Mesenchymal stem cell (in vitro differentiated cells and primary cell): Measurements from ENCODE around the gene IGFL1.

Experiments
- DNase-seq: peaks from one replicate; pipeline ENCODE4 v3.0.0-alpha.2; 2013
- H2AFZ ChIP-seq: one replicate; pipeline ENCODE4 v1.6.1; 2013; ENCODE audit warnings: low read depth, mild to moderate bottlenecking, control low read depth, inconsistent platforms, low read length, moderate library complexity
- H2AK5ac ChIP-seq: 2 replicates; pipeline ENCODE4 v1.6.1; 2013; ENCODE audit warnings: low read length, moderate library complexity, mild to moderate bottlenecking, inconsistent platforms; ENCODE audit not compliant: severe bottlenecking
- H2BK120ac ChIP-seq: one replicate; pipeline ENCODE4 v1.6.1; 2013; ENCODE audit warnings: low read depth, mild to moderate bottlenecking, inconsistent platforms, low read length, moderate library complexity
- H2BK12ac ChIP-seq, 2 experiments: one replicate each; pipeline ENCODE4 v1.6.1; 2013; ENCODE audit warnings: inconsistent platforms in 2 of 2, low read length in 2 of 2, mild to moderate bottlenecking in 2 of 2, moderate library complexity in 2 of 2, control low read depth in 1 of 2
- H2BK15ac ChIP-seq: one replicate; pipeline ENCODE4 v1.6.1; 2013; ENCODE audit warnings: mild to moderate bottlenecking, low read depth, inconsistent platforms; ENCODE audit not compliant: poor library complexity, severe bottlenecking
- H2BK5ac ChIP-seq: 2 replicates; pipeline ENCODE4 v1.6.1; 2013; ENCODE audit warnings: low read depth, mild to moderate bottlenecking, low read length, control low read depth, inconsistent platforms; ENCODE audit not compliant: poor library complexity, severe bottlenecking
- H3K14ac ChIP-seq, 2 experiments: one replicate each; pipeline ENCODE4 v1.6.1; 2013; ENCODE audit warnings: inconsistent platforms in 2 of 2, low read length in 2 of 2, control low read depth in 1 of 2, mild to moderate bottlenecking in 1 of 2, moderate library complexity in 1 of 2
- H3K18ac ChIP-seq, 2 experiments: one replicate each; pipeline ENCODE4 v1.6.1; 2013; ENCODE audit warnings: inconsistent platforms in 2 of 2, low read length in 2 of 2, control low read depth in 1 of 2, low read depth in 1 of 2, mild to moderate bottlenecking in 1 of 2
- H3K23ac ChIP-seq, 2 experiments: one replicate each; pipeline ENCODE4 v1.6.1; 2013; ENCODE audit warnings: inconsistent platforms in 2 of 2, low read length in 2 of 2, mild to moderate bottlenecking in 2 of 2, moderate library complexity in 2 of 2, control low read depth in 1 of 2
- H3K27ac ChIP-seq: 2 replicates; pipeline ENCODE4 v1.5.1; 2013; ENCODE audit warnings: mild to moderate bottlenecking, moderate library complexity, low read length, control low read depth, inconsistent platforms; ENCODE audit not compliant: poor library complexity, severe bottlenecking
- H3K27me3 ChIP-seq, 2 experiments: 2 replicates each; pipeline versions ENCODE4 v1.6.1 to v1.7.0; 2013; ENCODE audit warnings: low read length in 2 of 2, mild to moderate bottlenecking in 2 of 2, moderate library complexity in 2 of 2, control low read depth in 1 of 2, inconsistent platforms in 1 of 2; ENCODE audit not compliant: control insufficient read depth in 1 of 2, insufficient read depth in 1 of 2
- H3K36me3 ChIP-seq, 2 experiments: 2 replicates each; pipeline versions ENCODE4 v1.6.1 to v1.7.0; 2013; ENCODE audit warnings: low read length in 2 of 2, control low read depth in 1 of 2, inconsistent platforms in 1 of 2, low read depth in 1 of 2, mild to moderate bottlenecking in 1 of 2; ENCODE audit not compliant: insufficient read depth in 2 of 2, control insufficient read depth in 1 of 2
- H3K4ac ChIP-seq, 2 experiments: one replicate each; pipeline ENCODE4 v1.6.1; 2013; ENCODE audit warnings: inconsistent platforms in 2 of 2, low read length in 2 of 2, mild to moderate bottlenecking in 2 of 2, moderate library complexity in 2 of 2, control low read depth in 1 of 2, low read depth in 1 of 2
- H3K4me1 ChIP-seq: 2 replicates; pipeline ENCODE4 v1.6.1; 2013; ENCODE audit warnings: low read depth, low read length, control low read depth; ENCODE audit not compliant: control insufficient read depth, insufficient read depth
- H3K4me2 ChIP-seq: 2 replicates; pipeline ENCODE4 v1.6.1; 2013; ENCODE audit warnings: low read length, mild to moderate bottlenecking, inconsistent platforms; ENCODE audit not compliant: poor library complexity, severe bottlenecking
- H3K4me3 ChIP-seq, 2 experiments: 2 replicates each; pipeline versions ENCODE4 v1.5.1 to v1.7.0; 2013; ENCODE audit warnings: low read length in 2 of 2, mild to moderate bottlenecking in 2 of 2, control low read depth in 1 of 2, low read depth in 1 of 2; ENCODE audit not compliant: insufficient read depth in 1 of 2
- H3K79me1 ChIP-seq: replicated peaks from 2 replicates; pipeline ENCODE4 v1.6.1; 2013; ENCODE audit warnings: mild to moderate bottlenecking, control low read depth, low read length, inconsistent platforms; ENCODE audit not compliant: poor library complexity, severe bottlenecking
- H3K9ac ChIP-seq: 2 replicates; pipeline ENCODE4 v1.7.0; 2013; ENCODE audit warnings: mild to moderate bottlenecking, low read length, moderate library complexity
- H3K9me3 ChIP-seq: 2 replicates; pipeline ENCODE4 v1.7.0; 2013; ENCODE audit warnings: mild to moderate bottlenecking, low read length; ENCODE audit not compliant: control insufficient read depth
- H4K8ac ChIP-seq: one replicate; pipeline ENCODE4 v1.6.1; 2013; ENCODE audit warnings: inconsistent platforms, mild to moderate bottlenecking, low read length, moderate library complexity
- H4K91ac ChIP-seq: one replicate; pipeline ENCODE4 v1.6.1; 2013; ENCODE audit warnings: mild to moderate bottlenecking, low read length, inconsistent platforms
- WGBS: methylation state at CpG from one replicate; pipeline ENCODE4 v1.1.7; 2013; ENCODE audit warnings: mixed read lengths; 5-methylcytosine and 5-hydroxymethylcytosine counted together

IGFL1 gene

GRCh38 chr19:46218160-46218559, 11.4 kb upstream of the IGFL1 start:
- no peak overlapping the region for H4K8ac ChIP-seq
- 34% methylated on average over 6 of the region's 6 CpGs for WGBS
- no peak overlapping the region for H3K27ac ChIP-seq
- H3K14ac ChIP-seq = no peak overlapping the region
- peak; percentile 28 for DNase-seq
- H3K4me1 ChIP-seq = peaks cover 17% of the 10 kb centered on the region
- no peaks in the 10 kb centered on the region for H3K9me3 ChIP-seq
- no peak overlapping the region for H3K9ac ChIP-seq
- H2BK5ac ChIP-seq = no peak overlapping the region
- no peaks in the 10 kb centered on the region for H3K36me3 ChIP-seq
- peaks cover 34 to 63% of the 10 kb centered on the region in 2 experiments for H3K27me3 ChIP-seq
- H2BK120ac ChIP-seq = no peak overlapping the region
- no peak overlapping the region for H2BK12ac ChIP-seq
- H2AFZ ChIP-seq = no peak overlapping the region
- H2BK15ac ChIP-seq = no peak overlapping the region
- H3K4me2 ChIP-seq = no peak overlapping the region
- H3K79me1 ChIP-seq = no peaks in the 10 kb centered on the region
- no peak overlapping the region for H4K91ac ChIP-seq
- H3K4ac ChIP-seq = no peak overlapping the region
- H3K18ac ChIP-seq = no peak overlapping the region
- no peak overlapping the region for H3K23ac ChIP-seq
- no peak overlapping the region for H3K4me3 ChIP-seq
- no peak overlapping the region for H2AK5ac ChIP-seq

DNA sequence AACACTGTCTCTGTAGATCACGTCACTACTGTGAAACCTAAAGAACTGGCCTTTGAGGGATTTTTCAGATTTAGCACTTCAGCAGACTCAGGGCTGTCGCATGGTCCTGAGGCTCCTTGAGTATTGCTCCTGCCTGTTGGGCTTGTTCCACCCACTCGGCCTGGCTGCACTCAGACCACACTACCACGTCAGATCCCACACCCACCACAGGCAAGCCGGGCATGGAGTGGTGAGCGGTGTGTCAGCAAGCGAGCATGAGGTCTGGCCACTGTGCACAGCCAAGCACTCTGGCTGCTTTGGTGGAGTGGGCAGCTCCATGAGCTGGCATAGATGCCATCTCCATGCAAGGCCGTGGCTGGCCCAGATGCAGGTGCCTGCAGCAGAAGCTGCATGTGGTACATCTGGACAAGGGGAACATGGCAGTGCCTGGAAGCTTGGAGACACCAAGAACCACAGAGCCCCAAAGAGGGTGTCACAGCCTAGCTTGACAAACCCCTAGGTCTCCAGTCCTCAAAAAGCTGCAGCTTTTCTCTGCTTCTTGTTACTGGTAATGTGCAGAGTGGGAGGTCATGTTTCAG, 9.4 kb upstream of the IGFL1 start:
- H3K4me2 ChIP-seq = no peak overlapping the region
- H2AFZ ChIP-seq = no peak overlapping the region
- no peak overlapping the region for H3K4ac ChIP-seq
- peak overlapping the region in 1 of 2 experiments; percentile 16 for H3K4me3 ChIP-seq
- H2BK12ac ChIP-seq = no peak overlapping the region
- DNase-seq = no peak
- H3K79me1 ChIP-seq = no peaks in the 10 kb centered on the region
- H2BK5ac ChIP-seq = no peak overlapping the region
- H3K27me3 ChIP-seq = peaks cover 26 to 67% of the 10 kb centered on the region in 2 experiments
- H3K9me3 ChIP-seq = no peaks in the 10 kb centered on the region
- H2AK5ac ChIP-seq = no peak overlapping the region
- no peak overlapping the region for H3K14ac ChIP-seq
- no peak overlapping the region for H3K23ac ChIP-seq
- H3K18ac ChIP-seq = no peak overlapping the region
- H3K36me3 ChIP-seq = no peaks in the 10 kb centered on the region
- H3K27ac ChIP-seq = no peak overlapping the region
- H4K91ac ChIP-seq = peak overlapping the region; percentile 43
- H2BK120ac ChIP-seq = no peak overlapping the region
- H3K9ac ChIP-seq = no peak overlapping the region
- WGBS = 76% methylated on average over 8 of the region's 8 CpGs
- no peak overlapping the region for H2BK15ac ChIP-seq
- peaks cover 25% of the 10 kb centered on the region for H3K4me1 ChIP-seq
- no peak overlapping the region for H4K8ac ChIP-seq

GRCh38 chr19:46221152-46221551, 8.4 kb upstream of the IGFL1 start:
- Histone ChIP-seq H2AFZ (no peak overlapping the region), H3K36me3 (no peaks in the 10 kb centered on the region), H2BK12ac (no peak overlapping the region), H2BK120ac (no peak overlapping the region), H3K9me3 (no peaks in the 10 kb centered on the region), H3K4ac (no peak overlapping the region), H3K27ac (no peak overlapping the region), H4K91ac (no peak overlapping the region), H4K8ac (no peak overlapping the region), H3K79me1 (no peaks in the 10 kb centered on the region), H3K23ac (no peak overlapping the region), H3K4me1 (peaks cover 25% of the 10 kb centered on the region), H3K4me3 (no peak overlapping the region), H3K4me2 (no peak overlapping the region), H2BK15ac (no peak overlapping the region), H3K27me3 (peaks cover 29 to 75% of the 10 kb centered on the region in 2 experiments), H3K18ac (no peak overlapping the region), H2AK5ac (no peak overlapping the region), H3K14ac (no peak overlapping the region), H2BK5ac (no peak overlapping the region), H3K9ac (no peak overlapping the region)
- no peak for DNase-seq
- 82% methylated on average over 1 of the region's 2 CpGs for WGBS

DNA sequence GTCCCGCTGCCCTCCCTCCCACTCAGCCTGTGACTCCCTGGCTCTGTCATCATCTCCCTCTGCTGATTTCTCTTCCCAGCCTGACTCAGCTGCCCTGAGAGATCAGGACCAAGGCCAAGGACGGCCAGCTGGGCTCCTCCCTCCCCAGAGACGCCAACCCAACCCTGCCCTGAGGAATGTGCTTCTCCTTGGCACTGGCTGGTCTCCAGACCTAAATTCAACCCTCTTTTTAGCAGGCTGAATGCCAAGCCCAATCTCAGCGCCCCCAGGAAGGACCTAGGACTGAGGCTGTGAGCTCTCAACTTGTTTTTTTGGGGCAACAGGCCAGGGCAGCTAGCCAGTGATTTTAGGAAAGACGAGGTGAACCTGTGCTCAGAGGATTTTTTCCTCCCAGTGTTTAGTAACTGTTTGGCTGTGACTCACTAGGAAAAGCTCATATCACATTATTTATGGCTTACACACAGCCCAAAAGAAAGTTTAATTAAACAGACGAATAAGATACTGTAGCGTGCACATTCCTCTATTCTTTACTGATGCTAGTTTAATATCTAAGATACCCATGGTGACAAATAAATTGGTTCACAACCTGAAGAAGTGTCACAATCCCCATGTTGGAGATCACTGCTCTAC, 7.4 kb upstream of the IGFL1 start:
- H2BK12ac ChIP-seq = no peak overlapping the region
- no peak overlapping the region for H3K18ac ChIP-seq
- WGBS = 46% methylated on average over 6 of the region's 7 CpGs
- peak; percentile 15 for DNase-seq
- H3K9me3 ChIP-seq = no peaks in the 10 kb centered on the region
- no peak overlapping the region for H3K4me3 ChIP-seq
- H3K23ac ChIP-seq = no peak overlapping the region
- no peak overlapping the region for H2BK5ac ChIP-seq
- H3K4me2 ChIP-seq = peak overlapping the region; percentile 47
- H3K27me3 ChIP-seq = peaks cover 31 to 75% of the 10 kb centered on the region in 2 experiments
- H2AK5ac ChIP-seq = no peak overlapping the region
- no peak overlapping the region for H2BK120ac ChIP-seq
- no peak overlapping the region for H4K8ac ChIP-seq
- no peaks in the 10 kb centered on the region for H3K36me3 ChIP-seq
- H2BK15ac ChIP-seq = no peak overlapping the region
- H3K4ac ChIP-seq = no peak overlapping the region
- H2AFZ ChIP-seq = no peak overlapping the region
- no peaks in the 10 kb centered on the region for H3K79me1 ChIP-seq
- H3K27ac ChIP-seq = peak overlapping the region; percentile 31
- H3K9ac ChIP-seq = no peak overlapping the region
- peaks cover 25% of the 10 kb centered on the region for H3K4me1 ChIP-seq
- H4K91ac ChIP-seq = no peak overlapping the region
- H3K14ac ChIP-seq = no peak overlapping the region
